ENCODE measurements around the gene CIDEC. TPM values are rescaled to one million over a fixed set of nuclear protein-coding genes. Genes with fewer than 3 reads are reported as not detected.

Gene CIDEC
- total and polyA plus RNA-seq, 2 of the 13 experiments (the other 11 are each of a cell fraction or from before 2014, with no cell fraction given): 2.5 to 10.4 TPM

GRCh38 chr3:9912294-9912935, 32.4 kb upstream of the CIDEC start:
- H2AFZ ChIP-seq (ENCODE audit: low read length): no peak overlapping the region
- DNase-seq (ENCODE audit: low spot score) (no peak), ATAC-seq (no peak), FAIRE-seq (no peak)
- peaks cover 26% of the 10 kb centered on the region for H3K4me1 ChIP-seq (ENCODE audit: insufficient read depth, low read length)
- no peak overlapping the region for H3K4me3 ChIP-seq (replicated peaks in 1 of 3; ENCODE audit: insufficient read depth in 1 of 3, low read depth in 2 of 3, low read length in 3 of 3)
- TF ChIP-seq ZNF547 (CRISPR knock-in tag; IDR thresholded peaks at IDR 0.05) (no peak), ZNF850 (CRISPR knock-in tag; conservative IDR thresholded peaks at IDR 0.05) (no peak), SNRNP70 (IDR thresholded peaks at IDR 0.05; ENCODE audit: low read depth, low read length) (no peak), CEBPB (IDR thresholded peaks at IDR 0.05; ENCODE audit: borderline replicate concordance, low read depth, low read length) (0 out of 2 replicates have a peak, but pooled peaks have one; percentile 30), TIGD3 (CRISPR knock-in tag; IDR thresholded peaks at IDR 0.05; ENCODE audit: borderline replicate concordance) (no peak), ZNF788 (CRISPR knock-in tag; IDR thresholded peaks at IDR 0.05; ENCODE audit: borderline replicate concordance) (no peak), ZNF207 (IDR thresholded peaks at IDR 0.05; ENCODE audit: borderline replicate concordance) (no peak), ZNF607 (CRISPR knock-in tag; IDR thresholded peaks at IDR 0.05; ENCODE audit: borderline replicate concordance) (no peak)
- BruUV-seq (replicated peaks): no TSS peak
- WGBS (ENCODE audit: low lambda C conversion rate): 87% methylated on average over 7 of the region's 7 CpGs
- no peaks in the 10 kb centered on the region for H3K9me3 ChIP-seq (ENCODE audit: low read length)
- intact Hi-C loops (cut with micrococcal nuclease; ENCODE audit: unreplicated experiment) (no loop called here), in situ Hi-C loops (cut with HindIII; ENCODE audit: extremely low pct_ligation_motif_present, low pct_unique_long_range_greater_than_20kb) (no loop called here)
- ChIA-PET CTCF (ENCODE audit: low intra/inter-chr PET ratio, low total read pairs) (no interaction called here), POLR2A (interaction anchor here (0.8 to 9.0 kb wide), 6 partner anchors 12 to 68 kb away, joined by 3 to 298 read pairs (median 22); partner anchors contain the start of genes CRELD1, IL17RE and RPUSD3)
- H3K27me3 ChIP-seq (ENCODE audit: control insufficient read depth in 1 of 2, insufficient read depth in 2 of 2, low read length in 2 of 2): no peaks in the 10 kb centered on the region
- no peaks in the 10 kb centered on the region for H3K79me2 ChIP-seq (ENCODE audit: insufficient read depth, low read length)
- no peak overlapping the region for H3K27ac ChIP-seq (ENCODE audit: extremely low read length, insufficient read depth, low read length)
- no peak overlapping the region for H3K4me2 ChIP-seq (ENCODE audit: low read depth, low read length)
- H4K20me1 ChIP-seq (ENCODE audit: insufficient read depth, low read length): no peaks in the 10 kb centered on the region
- no peak overlapping the region for H3K9ac ChIP-seq (ENCODE audit: insufficient read depth, low read depth, low read length)
- peaks cover 13 to 30% of the 10 kb centered on the region in 2 experiments; a peak in 4 of 5 replicates for H3K36me3 ChIP-seq (replicated peaks in 1 of 2; ENCODE audit: control insufficient read depth in 1 of 2, insufficient read depth in 2 of 2, low read length in 2 of 2)

Data from HepG2 (cell line).